Stimulated activated CD8-positive, alpha-beta memory T cell treated with anti-CD3 and anti-CD28 coated beads, Interleukin-2, amount 100 ng/mL, for 48 hours (primary cell): ENCODE results near the gene TBC1D14.

ENCODE experiments used
- DNase-seq, 2 donors: peaks; one replicate each; pipeline ENCODE4 v3.0.0-alpha.2; 2020; ENCODE audit warnings: low read depth in 2 of 2

The TBC1D14 gene

DNA sequence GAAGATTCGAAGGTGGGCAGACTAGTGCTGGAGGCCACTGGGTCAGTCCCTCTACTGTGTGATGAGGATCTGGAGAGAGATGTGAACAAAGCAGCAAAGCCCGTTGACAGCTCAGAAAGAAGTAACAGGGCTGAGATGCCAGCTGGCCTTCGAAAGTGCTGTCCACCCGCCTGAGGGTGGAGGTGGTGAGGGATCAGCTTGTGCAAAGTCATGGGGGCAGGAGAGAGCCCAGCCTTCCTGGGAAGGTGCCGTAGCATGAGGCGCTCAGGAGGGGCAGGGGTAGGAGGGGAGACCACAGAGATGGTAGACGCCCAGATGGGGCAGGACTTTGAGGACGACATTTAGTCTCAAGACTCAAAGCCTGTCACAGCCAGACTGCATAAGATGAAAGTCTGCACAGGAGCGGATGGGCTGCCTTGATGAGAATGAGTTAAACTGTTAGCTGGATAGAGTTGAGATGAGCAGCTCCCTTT lies 19.7 kb downstream of the TBC1D14 start:
- DNase-seq = no peak

DNA sequence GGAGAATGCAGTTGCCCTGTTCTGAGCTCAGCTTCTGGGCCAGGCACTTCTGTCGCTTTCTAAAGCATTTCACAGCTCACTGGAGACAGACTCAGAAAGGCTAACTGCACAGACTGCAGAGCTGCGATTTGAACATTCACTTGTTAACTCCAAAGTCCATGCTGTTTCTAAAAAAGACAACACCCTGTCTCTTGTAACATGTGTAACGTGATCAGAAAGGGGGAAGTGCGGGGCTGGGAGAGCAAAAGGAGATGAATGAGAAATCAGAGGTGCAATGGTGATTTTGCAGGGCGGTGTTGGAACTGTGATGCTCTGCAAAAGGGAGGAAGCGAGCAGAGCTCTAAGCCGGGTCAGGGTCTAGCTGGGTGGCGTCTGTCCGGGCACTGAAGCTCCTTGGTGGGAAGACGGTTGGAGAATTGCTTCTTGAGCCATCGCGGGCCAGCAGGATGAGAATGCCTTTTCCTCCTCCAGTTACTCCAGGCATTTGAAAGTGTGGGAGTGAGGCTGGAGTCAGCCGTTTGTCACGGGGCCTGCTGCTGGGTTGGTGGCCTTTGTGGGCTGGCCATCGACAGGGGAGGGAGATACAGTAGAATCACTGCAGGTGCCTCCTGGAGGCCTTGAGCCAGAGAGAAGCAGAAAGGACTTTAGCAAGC lies 20.3 kb downstream of the TBC1D14 start:
- DNase-seq = no peak

DNA sequence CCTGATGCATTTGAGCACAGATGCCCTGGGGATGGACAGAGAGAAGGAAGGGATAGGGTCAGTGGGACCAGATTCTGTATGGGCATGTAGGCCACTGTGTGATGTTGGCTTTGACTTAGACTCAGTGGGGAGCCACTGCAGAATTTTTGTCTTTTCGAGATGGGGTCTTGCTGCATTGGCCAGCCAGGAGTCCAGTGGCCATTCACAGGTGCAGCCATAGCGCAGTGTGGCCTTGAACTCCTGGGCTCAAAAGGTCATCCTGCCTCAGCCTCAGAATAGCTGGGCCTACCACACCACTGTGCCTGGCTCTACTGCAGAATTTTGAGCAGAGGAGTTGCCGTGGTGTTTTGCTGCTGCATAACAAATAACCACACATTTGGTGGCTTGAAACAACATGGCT lies 22.8 kb downstream of the TBC1D14 start:
- DNase-seq = no peak

DNA sequence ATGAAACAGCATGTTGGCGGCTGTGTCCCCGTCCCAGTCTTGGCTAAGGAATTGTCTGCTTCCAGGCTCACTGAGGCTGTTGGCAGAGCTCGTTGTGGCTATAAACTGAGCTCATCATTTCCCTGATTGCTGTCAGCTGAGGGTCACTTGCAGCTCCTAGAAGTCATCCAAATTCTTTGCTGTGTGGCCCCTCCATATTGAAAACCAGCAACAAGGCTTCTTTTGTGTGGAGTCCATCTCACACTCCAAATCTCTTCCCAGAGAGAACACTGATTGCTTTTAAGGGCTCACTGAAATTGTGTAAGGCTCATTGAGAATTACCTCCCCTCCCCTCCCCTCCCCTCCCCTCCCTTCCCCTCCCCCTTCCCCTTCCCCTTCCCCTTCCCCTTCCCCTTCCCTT lies 23.3 kb downstream of the TBC1D14 start:
- DNase-seq = no peak

DNA sequence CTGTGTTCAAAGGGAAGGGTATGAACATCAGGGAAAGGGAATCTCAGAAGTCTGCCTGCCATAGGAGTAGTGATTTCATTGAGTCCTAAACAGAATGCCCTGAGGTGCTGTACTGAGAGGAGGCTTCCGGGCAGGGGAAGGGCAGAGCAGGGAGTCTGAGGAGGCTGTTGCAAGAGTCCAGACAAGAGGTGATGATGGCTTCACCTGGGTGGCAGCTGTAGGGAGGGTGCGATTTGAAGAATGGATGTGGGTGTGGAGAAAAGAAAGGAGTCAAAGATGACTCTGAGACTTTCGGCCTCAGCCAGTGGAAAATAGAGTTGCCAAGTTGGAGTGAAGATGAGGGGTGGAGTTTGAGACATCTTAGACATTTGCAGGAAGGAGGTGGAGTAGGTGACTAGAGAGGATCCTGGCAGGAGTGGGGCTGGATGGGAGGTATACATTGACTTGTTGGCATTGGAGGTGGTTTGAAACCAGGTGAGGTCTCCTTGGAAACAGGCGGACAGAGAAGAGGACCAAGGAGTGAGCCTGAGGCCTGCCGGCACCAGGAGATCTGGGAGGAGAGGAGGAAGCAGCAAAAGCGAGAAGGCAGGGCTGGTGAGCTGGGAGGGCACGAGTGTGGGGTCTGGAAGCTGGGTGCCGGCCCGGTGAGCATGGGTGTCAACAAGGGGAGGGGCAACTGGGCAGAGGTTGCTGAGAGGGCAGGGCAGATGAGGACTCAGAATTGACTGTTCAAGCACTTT lies 24.2 kb downstream of the TBC1D14 start:
- no peak for DNase-seq

DNA sequence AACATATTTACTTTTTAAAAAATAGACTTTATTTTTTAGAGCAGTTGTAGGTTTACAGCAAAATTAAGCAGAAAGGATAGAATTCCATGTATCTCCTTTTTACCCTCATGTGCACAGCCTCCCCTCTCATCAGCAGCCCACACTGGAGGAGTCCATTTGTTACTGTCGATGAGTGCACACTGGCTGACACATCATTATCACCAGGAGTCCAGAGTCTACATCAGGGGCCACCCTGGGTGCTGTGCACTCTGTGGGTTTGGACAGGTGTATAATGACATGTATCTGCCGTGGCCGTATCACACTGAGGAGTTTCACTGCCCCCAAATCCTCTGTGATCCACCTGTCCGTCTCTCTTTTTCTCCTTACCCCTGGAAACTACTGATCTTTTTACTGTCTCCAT lies 26.3 kb downstream of the TBC1D14 start:
- DNase-seq = no peak

DNA sequence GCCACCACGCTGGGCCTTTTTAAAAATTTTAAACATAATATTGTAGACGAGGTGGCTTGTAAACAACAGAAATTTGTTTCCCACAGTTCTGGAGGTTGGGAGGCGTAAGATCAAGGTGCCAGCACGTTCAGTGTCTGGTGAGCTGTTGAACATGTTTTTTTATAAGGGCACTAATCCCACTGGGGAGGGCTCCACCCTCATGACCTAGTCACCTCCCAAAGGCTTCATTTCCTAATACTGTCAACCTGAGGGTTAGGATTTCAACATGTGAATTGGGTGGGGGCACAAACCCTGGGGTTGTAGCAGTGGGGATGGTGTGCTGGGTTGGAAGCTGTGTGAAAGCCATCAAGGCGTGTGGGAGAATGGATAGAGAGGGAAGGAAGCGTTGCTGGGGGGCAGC lies 27.6 kb downstream of the TBC1D14 start:
- DNase-seq = no peak

DNA sequence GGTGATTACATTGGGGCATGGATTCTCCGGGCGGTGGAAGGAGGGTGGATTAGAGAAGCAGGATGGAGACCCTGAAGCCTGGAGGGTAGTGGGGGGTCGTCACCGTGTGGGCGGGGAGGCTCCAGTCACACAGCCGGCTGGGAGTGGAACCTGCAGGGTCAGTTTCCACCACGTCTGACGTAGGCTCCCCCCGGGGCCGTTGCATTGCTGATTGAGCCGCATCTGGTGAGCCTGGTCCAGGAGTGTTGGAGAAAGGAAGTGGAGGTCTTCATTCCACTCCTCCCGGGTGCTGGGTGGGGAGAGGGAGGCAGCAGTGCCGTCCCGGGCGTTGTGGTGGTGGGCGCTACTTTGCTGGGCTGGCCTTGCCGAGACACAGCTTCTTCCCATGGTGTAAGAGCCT lies 28.1 kb downstream of the TBC1D14 start:
- no peak for DNase-seq

DNA sequence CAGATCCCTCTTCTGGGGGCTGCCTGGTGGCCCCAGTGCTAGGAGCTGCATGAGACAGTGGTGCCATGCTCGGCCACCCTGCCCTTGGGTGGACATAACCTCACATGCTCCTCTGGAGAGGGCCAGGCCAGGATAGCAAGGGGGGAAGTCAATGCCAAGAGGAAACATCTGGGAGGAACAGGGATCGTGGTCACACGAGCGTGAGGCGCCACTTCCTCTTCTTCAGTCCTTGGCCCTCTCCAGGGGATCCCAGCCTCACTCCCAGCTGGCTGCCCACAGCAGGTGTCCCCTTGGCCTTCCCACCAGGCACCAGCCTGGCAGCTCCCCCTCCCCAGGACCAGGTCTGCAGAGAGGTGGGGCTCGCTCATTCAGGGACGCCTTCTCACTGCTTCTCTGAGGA lies 28.6 kb downstream of the TBC1D14 start:
- DNase-seq = no peak

DNA sequence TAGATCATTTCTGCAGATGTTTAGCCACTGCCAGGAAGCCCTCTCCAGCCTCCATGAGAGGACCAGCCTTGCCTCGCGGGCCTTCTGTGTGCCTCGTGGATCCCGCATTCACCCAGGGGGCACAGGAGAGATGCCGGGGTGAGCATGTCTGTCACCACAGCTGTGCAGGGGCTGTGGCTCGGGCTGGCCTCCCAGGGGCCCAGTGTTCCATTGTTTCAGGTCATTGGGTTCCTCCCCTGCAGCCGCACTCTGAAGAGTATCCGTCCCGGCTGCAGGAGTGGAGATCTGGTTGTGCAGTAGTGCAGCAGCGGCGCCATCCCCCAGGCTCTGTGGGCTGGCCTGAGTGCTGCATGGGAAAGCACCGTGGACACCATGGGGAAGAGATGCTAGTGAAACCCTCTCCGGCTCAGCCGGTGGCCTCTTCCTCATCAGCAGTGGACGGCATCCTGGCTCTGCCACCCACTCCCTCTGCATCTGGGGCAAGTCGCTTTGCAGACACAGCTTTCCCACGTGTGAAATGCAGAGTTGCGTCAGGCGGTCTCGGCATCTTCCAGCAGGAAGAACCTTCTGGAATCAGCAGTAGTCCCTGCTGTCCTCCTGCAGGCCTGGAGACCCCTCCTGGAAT lies 29.1 kb downstream of the TBC1D14 start:
- DNase-seq = no peak

DNA sequence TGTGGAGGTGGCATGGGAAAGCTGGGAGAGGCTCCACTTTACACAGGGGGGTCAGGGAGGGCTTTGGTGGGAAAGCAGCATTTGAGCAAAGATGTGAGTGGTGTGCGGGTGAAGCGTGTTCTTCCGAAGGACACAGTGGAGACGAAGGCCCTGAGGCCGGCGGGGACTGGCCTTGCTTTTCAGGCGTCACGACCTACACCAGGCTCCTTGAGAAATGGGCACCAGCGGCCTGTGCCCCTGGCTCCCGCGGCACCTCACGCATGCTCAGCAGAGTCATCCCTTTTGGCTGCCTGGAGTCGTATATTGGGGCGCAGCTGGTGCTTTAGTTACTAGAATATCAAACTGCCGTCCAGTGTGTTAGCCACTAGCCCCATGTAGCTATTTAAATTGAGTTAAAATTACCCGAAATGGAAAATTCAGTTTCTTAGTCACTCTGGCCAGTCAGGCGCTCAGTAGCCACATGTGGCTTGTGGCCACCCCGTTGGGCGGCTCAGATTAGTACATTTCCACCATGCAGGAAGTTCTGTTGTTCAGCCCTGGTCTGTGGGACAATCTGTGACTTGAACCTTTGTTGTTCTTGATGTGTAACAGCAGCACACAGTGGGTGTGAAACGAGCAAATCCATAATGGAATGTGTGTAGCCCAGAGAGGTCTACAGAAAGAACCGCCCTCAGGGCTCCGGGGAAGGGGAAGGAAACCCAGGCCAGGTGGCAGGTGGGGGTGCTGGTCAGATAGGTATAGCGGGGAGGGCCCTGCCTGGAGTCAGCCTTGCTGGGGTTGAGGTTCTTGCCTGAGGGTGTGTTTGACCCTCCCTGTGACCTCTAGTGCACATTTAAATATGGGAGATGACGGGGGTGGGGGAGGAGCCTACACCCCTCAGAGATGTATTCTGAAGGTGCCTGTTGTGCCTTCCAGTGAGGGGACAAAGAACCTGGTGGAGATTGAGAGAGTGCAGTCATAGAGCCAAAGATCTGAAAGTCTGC lies 30.4 kb downstream of the TBC1D14 start:
- no peak for DNase-seq

DNA sequence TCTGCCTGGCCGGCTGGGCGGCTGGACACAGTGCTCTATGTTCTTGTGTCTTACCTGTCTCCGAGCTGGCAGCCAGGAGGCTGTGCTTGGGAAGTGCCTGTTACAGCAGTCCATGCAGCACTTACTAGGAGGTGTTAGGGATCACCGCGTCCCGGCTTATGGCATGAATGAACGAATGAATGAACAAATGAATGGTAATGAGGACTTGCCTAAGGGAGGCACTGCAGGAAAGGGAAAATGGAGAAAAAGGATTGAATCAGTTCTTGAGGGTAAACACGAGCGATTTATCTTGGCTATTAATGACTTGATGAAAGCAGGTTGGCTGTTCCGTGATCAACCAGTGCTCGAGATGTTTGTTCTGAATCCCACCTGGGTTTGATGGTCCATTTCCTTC lies 31.1 kb downstream of the TBC1D14 start:
- no peak for DNase-seq

DNA sequence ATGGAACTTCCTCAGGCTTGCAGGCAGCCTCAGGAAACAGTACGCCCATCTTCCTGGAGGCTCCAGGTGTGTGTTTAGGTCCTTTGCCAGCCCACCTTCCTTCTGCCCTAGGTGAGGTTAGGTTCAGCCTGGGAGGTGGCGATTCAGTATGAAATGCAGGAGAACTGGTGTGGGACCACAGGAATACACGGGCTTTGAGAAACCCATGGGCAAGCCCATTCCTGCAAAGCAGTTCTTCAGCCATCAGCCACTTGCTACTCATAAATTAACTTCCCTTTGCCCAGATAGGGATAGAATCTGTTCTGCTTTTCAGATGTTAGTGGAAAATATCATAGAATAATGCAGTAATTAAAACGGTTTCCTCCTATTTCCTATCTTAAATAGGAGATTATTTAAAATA lies 32.2 kb downstream of the TBC1D14 start:
- DNase-seq = no peak

DNA sequence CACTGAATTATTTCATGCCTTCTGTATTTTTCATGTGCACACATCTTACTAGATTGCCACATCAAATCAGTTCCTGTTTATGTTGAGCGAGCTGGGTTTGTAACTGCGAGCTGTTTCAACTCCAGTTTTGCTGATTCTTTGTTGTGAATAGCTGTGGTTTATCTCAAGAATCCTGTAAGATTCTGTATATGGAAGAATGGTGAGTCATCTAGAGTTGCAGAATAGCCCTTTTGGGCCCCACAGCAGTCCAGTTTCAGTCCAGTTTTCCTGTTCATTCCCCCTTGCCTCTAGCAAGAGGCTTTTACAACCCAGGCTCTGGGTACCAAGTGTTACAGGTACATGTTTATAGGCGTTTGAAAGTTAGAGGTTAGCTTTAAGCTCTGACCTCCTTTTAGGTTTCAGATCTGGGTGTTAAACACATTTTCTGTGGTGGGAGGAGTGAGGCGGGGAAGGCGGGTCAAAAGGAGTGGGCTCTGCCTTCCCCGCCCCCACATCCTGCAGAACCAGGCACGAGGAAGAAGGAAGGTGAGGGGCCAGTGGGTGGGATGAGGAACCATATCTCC lies 32.7 kb downstream of the TBC1D14 start:
- DNase-seq = no peak

DNA sequence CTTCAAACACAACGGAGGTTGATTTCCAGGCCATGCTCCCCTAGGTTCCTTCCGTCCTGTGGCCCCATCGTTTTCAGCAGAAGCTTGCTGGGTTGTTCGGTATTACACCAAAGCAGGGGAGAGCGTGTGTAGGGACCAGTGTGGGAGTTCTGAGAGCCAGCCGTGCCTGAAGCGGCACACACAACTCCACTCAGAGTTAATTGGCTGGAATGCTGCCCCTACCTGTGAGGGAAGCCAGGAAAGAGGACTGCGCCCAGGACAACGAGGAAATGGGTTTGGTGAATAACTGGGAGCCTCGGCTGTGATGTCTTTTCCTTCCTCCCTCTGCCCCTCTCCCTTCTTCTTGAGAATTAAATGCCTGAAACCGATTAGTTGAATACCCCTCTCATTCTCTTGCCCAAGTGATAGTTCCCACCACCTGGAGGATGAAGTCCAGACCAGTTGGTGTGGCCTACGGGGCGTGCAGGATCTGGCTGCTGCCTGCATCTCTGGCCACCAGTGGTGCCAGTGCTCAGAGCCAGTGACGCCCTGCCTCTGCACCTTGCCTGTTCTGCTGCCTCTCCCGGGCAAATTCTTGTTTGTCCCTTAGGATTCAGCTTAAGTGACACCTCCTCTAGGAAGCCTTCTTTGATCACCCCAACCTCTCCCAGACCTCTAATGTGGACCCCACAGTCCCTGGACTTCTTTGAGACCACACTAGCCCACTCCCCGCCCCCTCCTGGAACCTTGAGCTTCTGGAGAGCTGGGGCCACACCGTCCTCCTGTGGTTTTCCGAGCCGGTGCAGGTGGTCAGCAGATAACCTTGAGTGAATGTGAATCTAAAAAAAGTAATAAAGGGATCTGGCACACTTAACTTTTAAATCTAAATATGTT lies 33.6 kb downstream of the TBC1D14 start:
- no peak for DNase-seq

DNA sequence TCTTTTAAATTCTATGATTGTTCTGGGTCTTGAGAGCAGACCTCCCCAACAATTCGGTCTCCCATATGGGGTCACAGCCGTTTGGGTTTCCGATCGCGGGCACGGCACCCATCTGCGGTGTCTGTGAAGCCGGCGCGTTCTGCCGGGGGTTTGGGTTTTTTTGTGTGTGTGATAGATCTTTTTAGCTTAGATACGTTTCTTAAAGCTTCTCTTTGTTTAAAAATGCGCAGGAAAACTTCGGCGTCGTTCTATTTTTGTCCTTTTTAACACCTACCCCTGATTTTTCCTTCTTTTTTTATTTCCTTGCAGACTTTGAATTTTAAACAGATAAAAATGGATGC lies 34.2 kb downstream of the TBC1D14 start:
- DNase-seq = no peak

DNA sequence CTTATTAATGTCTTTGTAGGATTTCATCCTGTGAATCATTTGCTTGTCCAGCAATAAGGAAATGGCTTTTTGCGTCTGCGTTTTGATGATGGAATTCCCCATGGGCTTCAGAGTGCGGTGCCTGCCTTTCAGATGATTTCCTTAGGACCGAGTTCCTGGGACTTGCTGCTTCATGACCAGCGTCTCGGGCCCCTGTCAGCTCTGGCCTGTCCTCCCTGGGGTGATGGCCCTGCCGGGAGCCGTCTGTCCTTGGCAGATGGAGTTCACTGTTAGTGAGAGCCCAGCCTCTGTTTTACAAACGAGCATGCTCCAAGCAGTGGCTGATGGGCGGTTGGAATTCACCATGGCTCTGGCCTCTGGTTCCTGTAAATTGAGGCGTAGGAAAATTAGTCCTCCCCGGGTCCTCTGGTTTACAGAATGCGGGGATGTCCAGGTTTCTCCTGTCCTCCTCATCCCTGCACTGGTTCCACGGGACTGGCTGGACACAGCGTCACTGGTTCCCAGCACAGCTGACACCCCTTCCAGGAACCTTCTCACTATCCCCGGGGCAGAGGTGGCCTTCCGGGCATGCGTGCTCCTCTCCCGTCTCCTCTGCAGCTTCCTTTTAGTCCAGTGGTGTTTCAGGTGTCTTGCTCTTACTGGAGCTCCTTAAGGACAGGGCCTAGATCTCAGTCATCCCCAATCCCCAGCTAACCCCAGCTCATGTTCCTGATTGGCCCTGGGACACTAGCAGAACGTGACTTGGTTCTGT lies 34.9 kb downstream of the TBC1D14 start:
- no peak for DNase-seq

DNA sequence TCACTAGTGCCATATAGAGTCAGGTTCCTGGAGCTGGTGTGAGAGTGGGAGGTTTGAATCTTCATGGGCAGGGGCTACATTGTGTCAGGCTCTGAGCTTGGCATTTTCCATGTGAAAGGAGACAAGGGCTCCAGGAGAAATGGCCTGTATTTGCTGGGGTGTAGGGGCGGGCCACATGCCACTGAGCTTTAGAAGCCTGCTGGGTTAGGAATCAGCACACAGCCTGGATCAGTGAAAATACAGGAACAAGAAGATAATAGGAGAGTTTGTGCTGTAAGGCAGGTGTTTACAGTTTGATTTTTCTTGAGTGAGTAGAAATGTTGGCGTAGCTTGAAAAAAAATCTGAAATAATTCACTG lies 35.4 kb downstream of the TBC1D14 start:
- no peak for DNase-seq

DNA sequence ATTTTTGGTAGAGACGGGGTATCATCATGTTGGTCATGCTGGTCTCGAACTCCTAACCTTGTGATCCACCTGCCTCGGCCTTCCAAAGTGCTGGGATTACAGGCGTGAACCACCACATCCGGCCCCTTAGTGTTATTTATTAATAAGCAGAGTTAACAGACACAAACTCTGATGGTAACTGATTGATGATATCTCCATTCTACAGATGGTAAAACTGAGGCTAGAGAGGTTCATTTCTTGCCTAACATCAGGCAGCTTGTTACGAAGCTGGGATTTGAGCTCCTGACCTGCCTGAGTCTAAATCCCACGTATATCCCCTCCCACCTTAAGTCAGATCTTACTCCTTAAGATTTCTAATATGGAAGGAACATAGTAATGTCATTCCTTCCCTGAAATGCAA lies 36.9 kb downstream of the TBC1D14 start:
- no peak for DNase-seq

DNA sequence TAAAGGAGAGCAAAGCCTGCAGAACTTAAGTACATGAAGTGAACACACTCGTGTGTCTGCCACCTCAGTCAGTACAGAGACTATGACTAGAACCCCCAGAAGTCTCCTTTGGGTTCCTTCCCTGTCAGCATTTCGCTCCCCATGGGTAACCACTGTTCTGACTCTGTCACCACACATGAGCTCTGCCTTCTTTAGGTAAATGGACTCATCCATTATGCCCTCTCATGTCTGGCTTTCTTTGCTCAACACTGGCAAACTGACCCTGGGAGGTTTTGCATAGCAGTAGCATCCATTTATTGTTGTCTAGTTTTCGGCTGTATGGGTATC lies 38.5 kb downstream of the TBC1D14 start:
- DNase-seq = no peak
